GM19438 (cell line): ENCODE measurements around the gene YDJC.
"Not testable (repeated sequence)": the region's sequence is repeated elsewhere in the genome, so short reads cannot be mapped to it uniquely, and the experiment has no call there.

Experiments
- ATAC-seq: cut with Tn5 transposase; IDR thresholded peaks from one replicate; pipeline ENCODE4 v1.9.1; 2021; ENCODE audit warnings: low read depth; ENCODE audit not compliant: unreplicated experiment

YDJC gene

DNA sequence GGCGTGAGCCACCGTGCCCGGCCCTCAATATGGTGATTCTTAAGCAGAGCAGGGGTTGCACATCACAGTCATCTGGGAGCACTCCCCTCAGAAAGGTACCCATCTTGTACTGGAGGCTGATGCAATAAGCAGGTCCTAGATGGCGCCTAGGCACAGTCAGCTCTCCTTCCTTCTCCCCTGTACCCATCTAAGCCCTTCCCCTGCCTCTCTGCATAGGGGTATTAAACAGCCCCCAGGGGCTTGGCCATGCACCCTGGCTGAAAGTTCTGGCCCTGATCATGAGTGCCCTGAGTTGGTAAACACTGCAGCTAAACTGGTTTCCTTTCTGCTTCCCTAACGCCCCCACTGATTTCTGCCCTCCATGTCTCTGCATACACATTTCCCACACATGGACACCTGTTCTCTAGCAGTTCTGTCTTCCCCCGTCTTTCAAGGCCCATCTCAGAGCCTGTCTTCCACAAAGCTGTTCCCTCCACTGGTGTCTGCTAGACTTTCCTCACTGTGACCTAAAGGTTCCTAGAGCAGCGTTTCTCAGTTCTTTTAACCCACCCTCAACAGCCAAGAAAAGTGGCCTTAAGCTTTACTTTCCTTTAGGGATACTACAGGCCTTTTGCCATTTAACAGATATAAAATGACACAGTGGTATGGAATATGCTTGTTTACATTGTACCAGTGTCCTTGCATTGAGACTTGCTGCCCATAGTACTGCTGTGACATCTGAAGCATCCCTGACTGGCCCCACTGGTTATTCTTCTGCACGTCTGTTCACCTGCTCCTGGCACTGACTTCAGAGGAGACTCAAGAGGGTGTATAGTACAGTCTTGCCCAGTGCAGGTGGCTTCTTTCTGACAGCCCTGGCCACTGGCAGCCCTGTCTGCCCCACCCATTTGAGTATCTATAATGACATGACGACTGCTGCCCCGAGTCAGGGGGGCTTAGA lies 46.8 kb downstream of the YDJC start:
- ATAC-seq, result no peak

- ATAC-seq, result not testable (repeated sequence)
These were observed 48.7 kb downstream of the YDJC start for GRCh38 chr22:21581009-21581713.

GRCh38 chr22:21580623-21581007 lies 49.2 kb downstream of the YDJC start:
- not testable (repeated sequence) for ATAC-seq

DNA sequence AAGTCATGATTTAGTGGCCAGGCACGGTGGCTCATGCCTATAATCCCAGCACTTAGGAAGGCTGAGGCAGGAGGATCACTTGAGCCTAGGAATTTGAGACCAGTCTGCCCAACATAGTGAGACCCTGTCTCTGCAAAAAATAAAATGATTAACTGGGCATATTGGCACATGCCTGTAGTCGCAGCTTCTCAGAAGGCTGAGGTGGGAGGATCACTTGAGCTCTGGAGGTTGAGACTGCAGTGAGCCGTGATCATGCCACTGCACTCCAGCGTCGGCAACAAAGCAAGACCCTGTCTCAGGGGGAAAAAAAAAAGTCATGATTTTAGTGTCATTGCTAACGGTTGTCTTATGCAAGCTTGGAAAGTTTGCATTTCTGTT lies 50.4 kb downstream of the YDJC start:
- ATAC-seq, result no peak
